ENCODE data around the gene APOOL. TPM values are rescaled to one million over a fixed set of nuclear protein-coding genes. Genes with fewer than 3 reads are reported as not detected.
"Not testable (repeated sequence)": the region's sequence is repeated elsewhere in the genome, so short reads cannot be mapped to it uniquely, and the experiment has no call there.

Gene APOOL, protein sequence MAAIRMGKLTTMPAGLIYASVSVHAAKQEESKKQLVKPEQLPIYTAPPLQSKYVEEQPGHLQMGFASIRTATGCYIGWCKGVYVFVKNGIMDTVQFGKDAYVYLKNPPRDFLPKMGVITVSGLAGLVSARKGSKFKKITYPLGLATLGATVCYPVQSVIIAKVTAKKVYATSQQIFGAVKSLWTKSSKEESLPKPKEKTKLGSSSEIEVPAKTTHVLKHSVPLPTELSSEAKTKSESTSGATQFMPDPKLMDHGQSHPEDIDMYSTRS
- 11.5 TPM for polyA plus RNA-seq (2013, experiment 1 of 2; ENCODE audit: insufficient read length)
- 12.5 TPM for polyA plus RNA-seq (2013, experiment 2 of 2; ENCODE audit: insufficient read length)

GRCh38 chrX:85003655-85004244 is at the start of gene APOOL:
TSS of gene APOOL (plus strand) at chrX:85003877. CDS start at chrX:85003913, 36 bp downstream.
- peak; percentile 85 for DNase-seq

GRCh38 chrX:84956304-84956703 is 47.4 kb upstream of the APOOL start:
- DNase-seq, result peak; percentile 0

- no peak for DNase-seq
Observed at GRCh38 chrX:84974803-84975202, 28.9 kb upstream of the APOOL start.

- DNase-seq, result not testable (repeated sequence)
Observed at GRCh38 chrX:84991739-84992138, 11.9 kb upstream of the APOOL start.

DNA sequence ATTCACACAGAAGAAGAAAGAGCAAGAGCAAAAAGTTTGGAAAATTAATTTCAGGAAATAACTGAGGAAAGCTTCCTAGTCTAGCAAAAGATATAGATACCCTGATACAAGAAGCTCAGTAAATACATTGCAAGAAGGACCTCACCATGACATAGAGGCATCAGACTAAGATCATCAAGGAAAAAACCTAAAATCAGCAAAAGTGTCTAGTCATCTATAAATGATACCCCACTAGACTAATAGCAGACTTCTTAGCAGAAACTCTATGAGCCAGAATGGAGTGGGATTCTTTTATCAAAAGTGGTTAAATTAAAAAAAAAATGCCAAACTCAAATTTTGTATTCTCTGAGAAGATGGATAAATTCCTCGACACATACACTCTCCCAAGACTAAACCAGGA is 10.5 kb upstream of the APOOL start:
- DNase-seq, result no peak

DNA sequence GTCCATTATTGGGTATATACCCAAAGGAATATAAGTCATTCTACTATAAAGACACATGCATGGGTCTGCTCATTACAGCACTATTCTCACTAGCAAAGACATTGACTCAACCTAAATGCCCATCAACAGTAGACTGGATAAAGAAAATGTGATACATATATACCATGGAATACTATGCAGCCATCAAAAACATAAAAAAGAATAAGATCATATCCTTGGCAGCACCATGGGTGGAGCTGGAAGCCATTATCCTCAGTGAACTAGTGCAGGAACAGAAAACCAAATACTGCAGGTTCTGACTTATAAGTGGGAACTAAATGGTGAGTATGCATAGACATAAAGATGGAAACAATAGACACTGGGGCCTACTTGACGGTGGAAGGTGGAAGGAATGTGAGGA is 2.3 kb upstream of the APOOL start:
- DNase-seq, result no peak

- peak; percentile 0 for DNase-seq
Observed at GRCh38 chrX:85004255-85004654, 578 bp downstream of the APOOL start.

GRCh38 chrX:85012098-85012497 is 8.4 kb downstream of the APOOL start:
- DNase-seq, result no peak

- DNase-seq, result not testable (repeated sequence)
Observed at GRCh38 chrX:85015351-85015750, 11.7 kb downstream of the APOOL start.

DNA sequence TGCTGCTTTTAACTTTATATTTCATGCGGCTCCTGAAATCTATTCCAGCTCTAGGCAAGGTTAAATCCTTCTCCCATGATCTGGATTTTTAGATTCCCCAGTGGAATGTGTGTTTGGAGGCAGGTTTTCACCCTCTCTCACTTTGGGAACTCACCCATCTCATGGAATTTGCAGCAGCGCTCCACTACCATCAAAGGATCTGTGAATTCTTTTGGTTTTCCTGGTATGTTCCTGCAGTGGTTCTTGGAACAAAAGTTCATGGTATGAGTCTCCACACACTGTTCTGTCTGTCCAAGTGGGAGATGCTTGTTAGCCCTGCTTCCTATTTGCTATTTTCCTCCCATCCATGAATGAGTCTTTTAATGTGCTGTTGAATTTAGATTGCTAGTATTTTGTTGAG is 14.0 kb downstream of the APOOL start:
- DNase-seq, result peak; percentile 34

DNA sequence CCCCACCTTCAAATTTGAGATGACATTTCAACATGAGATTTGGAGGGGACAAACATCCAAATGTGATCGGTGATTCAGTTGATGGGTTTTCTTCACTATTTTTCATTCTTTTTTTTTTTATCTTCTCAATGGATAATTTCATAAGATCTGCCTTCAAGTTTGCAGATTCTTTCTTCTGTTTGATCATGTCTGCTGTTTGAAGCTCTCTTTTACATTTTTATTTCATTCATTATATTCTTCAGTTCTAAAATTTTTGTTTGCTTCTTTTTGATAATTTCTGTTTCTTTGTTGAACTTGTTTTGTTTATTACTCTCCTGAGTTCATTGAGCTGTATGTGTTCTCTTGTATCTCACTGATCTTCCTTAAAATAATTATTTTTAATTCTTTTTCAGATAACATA is 14.8 kb downstream of the APOOL start:
- no peak for DNase-seq

DNA sequence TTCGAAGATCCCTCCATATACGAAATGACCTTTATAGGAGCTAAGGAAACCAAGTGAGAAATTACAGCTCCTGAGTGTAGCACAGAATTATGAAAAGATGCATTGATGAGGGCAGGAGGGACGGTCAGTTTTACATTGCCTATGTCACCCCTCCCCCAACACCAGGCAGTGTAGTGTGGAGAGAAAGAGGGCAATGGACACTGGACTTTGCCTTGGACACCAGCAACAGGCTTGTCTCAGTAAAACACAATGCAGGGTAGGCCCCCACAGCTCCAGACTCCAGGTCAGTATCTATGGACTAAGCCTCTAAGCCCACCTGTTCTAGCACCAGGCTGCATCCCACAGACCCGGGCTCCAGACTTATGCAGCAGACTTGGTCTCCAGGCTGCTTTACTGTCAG is 16.5 kb downstream of the APOOL start:
- DNase-seq, result no peak

- no peak for DNase-seq
Observed at GRCh38 chrX:85024044-85024443, 20.4 kb downstream of the APOOL start.

DNA sequence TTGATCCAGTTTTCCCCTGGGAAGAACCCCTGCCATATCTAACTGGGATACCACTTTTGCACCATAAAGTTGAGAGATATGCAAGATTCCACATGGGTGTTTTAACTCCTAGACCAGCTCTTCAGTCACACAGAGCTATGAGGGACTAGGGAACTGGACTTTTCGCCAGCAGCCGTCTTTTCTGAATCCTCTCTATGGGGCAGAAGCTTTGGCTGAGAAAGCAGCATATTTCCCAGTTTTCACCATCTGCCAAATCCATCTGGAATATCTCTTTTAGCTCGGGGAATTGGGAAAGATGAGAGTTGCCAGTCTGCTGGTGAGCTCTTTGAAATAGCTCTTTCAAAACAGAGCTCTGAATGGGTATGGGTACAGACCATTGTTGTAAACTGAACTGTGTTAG is 20.9 kb downstream of the APOOL start:
- DNase-seq, result no peak

DNA sequence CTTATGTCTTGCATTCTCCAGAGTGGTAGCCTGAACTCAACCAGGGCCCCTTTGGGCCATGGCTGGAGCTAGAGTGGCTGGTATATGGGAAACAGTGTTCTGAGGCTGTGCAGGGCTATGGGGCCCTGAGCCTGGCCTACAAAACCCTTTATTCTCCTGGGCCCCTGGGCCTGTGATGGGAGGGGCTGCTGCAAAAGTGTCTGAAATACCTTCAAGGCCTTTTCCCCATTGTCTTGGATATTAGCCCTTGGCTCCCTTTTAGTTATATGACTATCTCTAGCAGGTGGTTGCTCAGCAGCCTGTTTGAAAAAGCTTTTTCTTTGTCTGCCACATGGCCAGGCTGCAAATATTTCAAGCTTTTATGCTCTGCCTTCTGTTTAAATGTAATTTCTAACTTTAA is 22.5 kb downstream of the APOOL start:
- DNase-seq, result no peak

DNA sequence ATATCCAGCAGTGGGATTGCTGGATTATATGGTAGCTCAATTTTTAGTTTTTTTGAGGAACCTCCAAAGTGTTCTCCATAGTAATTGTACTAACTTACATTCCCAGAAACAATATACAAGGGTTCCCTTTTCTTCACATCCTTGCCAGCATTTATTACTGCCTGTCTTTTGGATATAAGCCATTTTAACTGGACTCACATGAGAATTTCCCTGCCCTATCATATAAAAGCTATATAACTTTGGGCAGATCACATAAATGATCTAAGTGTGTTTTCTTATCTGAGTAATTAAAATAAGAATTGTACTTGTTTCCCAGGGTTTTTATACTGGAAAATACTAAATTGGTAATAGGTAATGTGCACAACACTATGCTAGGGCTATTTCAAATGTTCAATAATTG is 25.4 kb downstream of the APOOL start:
- DNase-seq, result no peak

DNA sequence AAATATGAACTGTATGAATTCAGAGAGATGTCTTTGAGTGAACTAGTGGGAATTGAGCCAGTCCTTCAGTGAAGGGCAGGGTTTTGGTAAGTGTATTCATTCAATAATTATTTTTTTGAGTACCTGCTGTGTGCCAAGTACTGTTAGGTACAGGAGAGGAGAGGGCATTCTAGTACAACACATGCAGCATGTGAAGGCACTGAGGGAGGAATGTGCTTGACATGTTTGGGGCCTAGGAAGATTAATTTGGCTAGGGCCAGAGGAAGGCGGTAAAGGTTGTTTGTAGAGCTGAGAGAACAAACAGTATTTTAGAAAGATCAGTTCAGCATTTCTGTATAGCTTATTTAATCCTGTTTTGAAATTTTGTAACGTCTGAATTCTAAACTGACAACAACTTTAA is 27.8 kb downstream of the APOOL start:
- no peak for DNase-seq

GRCh38 chrX:85037114-85037513 is 33.4 kb downstream of the APOOL start:
- no peak for DNase-seq

DNA sequence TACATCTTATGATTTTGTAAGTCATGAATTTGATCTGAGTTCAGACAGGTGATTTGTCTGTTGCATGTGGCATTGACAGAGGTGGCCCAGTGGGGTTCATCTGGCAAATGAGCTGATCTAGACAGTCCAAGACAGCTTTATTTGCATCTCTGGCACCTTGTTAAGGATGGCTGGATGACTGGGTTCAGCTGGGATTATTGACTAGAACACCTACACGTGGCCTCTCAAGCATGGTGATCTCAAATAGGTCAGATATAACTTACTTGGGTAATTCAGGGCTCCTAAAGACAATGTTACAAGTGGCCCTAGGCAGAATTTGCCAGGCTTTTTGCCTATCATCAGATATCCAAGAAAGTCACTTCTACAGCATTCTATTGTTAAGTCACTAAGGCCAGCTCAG is 48.0 kb downstream of the APOOL start:
- DNase-seq, result no peak

- DNase-seq, result peak; percentile 36
Observed at GRCh38 chrX:85052205-85052604, 48.5 kb downstream of the APOOL start.

- peak; percentile 85 for DNase-seq
Observed at GRCh38 chrX:85052636-85053343, 49.1 kb downstream of the APOOL start.

DNA sequence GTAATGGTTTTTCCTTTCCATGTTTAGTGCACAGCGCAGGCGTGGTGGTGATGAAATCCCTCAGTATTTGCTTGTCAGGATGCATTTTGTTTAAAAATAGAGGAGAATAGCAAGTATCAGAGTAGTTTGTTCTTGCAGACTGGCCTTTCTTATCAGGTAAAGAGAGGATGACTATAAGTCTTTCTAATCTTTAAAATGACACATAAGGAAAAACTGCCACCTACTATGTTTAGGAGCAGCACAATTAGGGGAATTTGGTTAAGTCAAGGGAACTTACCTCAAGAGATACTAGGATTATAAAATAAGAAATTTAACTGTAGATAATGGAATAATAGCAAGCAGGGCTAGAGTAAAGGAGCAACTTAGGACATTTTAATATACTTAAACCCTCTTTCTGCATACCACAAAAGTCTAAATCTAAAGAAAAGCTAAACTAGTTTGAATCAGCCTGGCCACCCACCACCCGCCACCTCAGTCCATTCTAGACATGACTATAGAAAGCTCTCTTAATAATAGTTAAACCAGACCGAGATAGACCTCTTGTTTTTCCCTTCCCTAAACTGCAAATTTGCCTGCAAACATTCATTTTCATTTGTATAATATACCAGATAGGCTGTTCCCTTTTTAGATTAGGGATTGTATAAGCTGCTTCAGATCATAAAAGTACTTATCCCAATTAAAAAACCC is 62.0 kb downstream of the APOOL start:
- DNase-seq, result no peak

GRCh38 chrX:85077247-85077646 is 73.6 kb downstream of the APOOL start:
- DNase-seq, result not testable (repeated sequence)

Data from fibroblast of skin of abdomen (primary cell).